Left renal cortex interstitium (tissue), 4 donors: ENCODE data around the gene AQP3. TPM values are rescaled to one million over a fixed set of nuclear protein-coding genes. Genes with fewer than 3 reads are reported as not detected.
"Not testable (repeated sequence)": the region's sequence is repeated elsewhere in the genome, so short reads cannot be mapped to it uniquely, and the experiment has no call there.

Experiments
- DNase-seq, 4 donors: peaks; one replicate each; pipeline ENCODE4 v3.0.0-alpha.2; 2013; ENCODE audit warnings: low read depth in 4 of 4, low spot score in 2 of 4, missing footprints in 1 of 4
- polyA plus RNA-seq, 4 donors: library from polyadenylated mRNA; unstranded; fragments of 120-200 nt; gene quantifications; one replicate each; pipeline ENCODE4 v1.2.1, GENCODE V29; 2013; ENCODE audit not compliant: insufficient read length in 4 of 4

The AQP3 gene
- polyA plus RNA-seq, 4 donors: 45.5 to 100 (median 49.4) TPM

DNA sequence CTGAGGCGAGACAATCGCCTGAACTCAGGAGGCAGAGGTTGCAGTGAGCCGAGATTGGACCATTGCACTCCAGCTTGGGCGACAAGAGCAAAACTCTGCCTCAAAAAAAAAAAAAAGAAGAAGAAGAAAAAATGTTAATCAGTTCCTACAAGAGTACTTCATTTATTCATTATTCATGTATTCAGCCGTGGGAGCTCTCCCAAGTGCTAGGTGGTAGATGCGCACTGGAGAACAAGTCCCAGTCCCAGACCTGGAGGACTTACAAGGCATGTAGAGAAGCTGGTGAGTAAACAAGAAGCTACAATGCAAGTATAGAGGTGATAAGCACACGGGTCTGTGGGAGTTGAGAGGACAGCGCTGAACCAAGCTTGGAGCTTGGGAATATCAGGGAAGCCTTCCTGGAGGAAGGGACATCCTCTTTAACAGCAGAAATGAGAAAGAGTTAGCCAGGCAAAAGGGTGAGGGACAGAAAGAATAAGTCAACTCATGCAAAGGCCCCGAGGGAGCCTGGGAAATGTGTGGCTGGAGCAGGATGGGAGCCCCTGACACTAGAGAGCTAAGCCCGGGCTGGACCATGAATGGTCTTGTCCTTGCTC is 27.6 kb downstream of the AQP3 start:
- DNase-seq: no peak

DNA sequence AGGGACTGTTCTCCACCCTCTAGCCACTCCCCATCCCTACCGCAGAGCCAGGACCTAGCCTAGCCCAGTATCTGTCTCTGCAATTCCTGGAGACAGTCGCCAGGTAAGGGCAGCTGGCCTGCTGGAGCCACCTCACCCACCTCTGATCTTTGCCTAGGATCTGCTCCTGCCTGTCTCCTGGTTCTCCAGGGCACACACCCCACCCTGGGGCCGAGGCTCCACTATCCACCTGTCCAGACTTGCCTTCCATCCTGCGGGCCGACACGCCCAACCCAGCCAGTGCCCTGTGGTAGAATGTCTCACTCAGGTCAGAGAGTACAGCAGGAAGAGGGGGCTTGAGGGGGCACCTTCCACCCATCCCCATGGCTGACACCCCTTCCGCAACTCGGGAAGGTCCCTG is 29.3 kb downstream of the AQP3 start:
- DNase-seq: no peak

DNA sequence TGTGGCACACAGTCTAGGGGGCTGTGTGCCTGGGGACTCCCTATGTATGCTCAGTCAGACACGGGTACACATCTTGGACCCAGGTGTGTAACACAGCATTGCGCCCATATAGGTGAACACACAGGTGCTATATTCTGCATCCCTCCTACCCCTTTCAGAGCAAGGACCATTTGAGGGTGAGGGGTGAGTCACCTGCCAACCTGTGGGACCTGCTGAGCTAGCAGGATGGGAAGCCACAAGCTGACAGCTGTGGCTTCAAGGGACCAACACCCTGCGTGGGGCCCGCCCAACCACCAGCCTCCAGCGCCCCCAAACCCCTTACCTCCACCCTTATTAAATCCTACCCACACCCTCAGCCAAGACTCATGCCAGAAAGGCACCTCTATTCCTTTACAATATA is 30.4 kb downstream of the AQP3 start:
- DNase-seq: no peak

DNA sequence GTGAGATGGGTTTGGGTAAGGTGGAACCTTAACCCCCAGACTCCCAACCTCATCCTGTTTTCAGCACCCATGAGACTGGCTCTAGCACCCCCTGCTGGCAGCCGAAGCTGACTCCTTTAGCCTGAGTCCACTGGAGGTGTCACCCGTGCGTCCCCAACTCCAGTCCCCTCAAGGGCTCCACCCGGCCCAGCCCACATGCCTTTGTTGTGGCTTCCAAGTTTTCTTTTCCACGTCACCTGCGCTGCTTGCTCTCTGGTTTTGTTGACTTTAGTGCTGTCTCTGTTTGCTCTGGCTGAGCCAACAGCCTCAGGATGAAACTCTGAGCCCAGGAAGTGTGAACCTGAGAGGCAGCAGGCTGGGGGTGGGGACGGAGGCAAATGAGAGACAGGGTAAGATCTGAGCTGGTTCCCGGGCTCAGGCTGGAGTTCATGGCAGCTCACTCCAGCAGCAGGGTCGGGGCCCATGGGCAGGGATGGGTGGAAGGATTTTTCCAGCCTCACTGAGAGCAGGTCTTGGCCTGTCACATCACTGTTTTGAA is 31.8 kb downstream of the AQP3 start:
- no peak for DNase-seq

DNA sequence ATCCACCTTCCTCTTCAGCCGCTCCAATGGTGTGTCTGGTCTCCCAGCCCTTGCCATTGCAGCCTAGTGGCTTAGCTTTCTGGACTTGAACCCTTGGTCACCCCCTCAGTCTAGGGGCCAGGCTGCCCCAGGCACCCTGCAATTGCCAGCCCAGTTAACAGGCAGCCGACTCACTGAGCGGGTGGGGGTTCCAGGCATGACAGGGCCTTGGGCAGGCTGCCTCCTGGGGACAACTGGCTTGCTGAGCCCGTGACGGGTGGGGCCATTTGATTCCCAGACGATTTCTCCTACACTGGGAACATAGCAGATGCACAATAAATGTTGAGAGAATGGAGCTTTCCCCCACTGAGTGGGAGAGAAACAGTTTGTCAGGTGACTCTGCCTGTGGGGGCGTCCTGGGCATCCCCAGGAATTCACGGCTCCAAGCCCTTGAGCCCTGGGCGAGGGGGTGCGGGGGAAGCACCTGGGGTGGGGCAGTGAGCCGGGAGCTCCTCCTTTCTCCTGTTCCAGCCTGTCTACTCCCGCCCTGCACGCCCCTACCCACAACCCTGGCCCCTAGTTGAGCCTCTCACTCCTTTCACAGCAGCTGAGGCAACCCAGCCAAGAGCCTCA is 32.4 kb downstream of the AQP3 start:
- no peak for DNase-seq

DNA sequence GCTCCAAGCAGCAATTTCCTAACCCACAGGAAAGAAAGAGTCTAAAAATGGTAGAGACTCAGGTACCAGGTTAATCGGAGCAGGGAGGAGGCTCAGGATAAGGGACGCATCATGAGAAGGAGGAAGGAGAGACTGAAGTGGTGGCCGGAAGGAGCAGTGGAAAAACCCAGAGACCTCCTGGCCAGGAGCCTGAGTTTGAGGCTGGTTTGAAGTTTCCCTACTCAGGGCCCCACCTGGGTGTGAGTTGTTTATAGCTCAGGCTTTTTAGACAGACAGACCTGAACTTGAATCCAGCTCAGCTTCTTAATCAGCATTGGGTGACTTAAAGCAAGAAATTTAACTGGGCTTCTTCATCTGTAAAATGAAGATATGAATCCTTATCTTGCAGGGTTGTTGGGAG is 33.1 kb downstream of the AQP3 start:
- DNase-seq: no peak

DNA sequence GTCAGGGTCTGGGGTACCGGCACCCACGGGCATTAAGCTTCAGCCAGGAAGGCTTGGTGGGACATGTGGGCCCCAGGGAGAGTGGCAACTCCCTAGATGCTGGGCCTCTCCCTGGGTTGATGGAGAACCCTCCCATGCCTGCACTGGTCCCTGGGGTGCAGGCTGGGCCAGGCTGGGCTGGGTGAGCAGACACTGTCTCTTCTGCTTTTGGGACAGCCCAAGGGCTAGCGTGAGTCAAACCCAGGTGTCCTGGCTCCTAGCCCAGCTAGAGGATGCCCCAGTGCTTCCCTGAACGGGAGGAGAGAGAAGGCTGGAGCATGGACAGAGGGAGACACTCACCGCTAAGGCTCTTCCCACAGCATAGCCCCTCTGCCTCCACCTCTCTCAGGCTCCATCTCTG is 39.3 kb downstream of the AQP3 start:
- DNase-seq: no peak

DNA sequence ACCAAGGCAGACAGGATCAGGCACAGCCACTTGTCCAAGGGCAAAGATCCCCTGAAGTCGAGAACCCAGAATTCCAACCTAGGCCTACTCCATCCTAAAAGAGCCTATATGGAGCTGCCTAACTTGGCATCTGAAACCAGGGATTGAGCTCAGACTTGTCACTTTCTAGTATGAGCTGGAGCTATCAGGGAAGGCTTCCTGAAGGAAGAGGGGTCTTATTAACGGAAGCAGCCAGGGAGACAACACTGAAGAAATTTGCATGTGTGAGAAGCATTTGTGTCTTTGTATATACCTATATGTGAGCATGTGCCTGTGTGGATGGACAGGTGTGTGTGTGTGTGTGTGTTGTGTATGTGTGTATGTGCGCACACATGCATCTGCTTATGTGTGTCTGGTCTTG is 40.3 kb downstream of the AQP3 start:
- no peak for DNase-seq

DNA sequence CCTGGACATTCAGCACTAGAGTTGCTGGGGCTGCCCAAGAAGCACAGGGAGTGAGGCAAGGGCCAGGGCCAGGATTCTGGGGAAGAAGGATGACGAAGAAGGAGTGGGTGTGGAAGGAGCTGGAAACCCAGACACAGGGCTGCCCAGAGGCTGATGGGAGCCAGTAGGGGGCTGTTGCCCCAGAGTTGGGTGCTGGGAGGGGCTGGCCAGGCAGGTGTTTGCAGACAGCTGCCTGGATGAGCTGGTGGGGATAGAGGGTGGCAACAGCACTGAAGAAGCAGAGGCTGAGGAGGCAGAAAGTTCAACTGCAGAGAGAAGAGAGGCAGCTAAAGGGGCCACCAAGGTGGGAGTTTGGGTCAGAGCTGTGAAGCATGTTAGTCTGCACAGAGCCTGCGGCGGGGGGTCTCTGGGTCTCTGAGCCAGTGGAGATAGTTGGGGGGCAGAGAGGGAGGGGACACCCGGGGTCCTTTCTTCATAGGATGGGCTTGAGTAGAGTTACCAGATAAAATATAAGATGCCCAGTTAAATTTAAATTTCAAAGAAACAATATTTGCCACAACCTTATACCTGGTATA is 42.5 kb downstream of the AQP3 start:
- no peak for DNase-seq

DNA sequence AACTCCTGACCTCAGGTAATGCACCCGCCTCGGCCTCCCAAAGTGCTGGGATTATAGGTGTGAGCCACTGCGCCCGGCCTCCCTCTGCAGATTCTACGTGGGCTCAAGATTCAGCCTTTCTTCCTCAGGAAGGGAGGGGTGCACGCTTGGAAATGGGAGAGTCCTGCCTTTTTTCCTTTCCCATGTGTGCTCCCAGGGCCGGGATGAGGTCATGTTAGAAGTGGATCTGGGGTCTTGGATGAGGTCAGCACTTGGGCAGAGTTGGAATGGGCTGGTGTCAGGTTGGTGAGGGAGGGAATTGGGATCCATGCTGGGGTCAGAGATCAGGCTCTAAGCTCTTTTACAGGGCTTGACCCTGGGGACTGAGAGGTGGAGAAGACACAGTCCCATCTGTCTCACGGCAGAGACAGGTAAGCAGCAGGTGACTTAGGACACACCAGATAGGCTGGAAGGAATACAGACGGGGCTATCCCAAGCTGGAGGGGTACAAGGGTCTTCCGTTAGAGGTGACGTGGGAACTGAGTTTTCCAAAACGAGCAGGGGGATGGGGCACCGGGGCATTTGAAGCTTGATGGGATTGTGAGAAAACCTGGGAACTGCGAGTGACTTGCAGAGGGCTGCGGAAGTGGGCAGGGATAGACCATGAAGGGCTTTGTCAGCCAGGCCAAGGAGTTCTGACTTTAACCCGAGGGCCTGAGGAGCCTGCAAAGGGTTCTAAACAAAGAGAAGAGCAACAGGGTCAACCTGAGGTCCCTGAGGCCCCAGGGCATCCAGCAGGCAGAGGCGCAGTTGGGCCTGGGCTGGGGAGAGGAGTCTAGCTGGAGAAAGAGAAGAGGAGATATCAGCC is 43.2 kb downstream of the AQP3 start:
- no peak for DNase-seq

DNA sequence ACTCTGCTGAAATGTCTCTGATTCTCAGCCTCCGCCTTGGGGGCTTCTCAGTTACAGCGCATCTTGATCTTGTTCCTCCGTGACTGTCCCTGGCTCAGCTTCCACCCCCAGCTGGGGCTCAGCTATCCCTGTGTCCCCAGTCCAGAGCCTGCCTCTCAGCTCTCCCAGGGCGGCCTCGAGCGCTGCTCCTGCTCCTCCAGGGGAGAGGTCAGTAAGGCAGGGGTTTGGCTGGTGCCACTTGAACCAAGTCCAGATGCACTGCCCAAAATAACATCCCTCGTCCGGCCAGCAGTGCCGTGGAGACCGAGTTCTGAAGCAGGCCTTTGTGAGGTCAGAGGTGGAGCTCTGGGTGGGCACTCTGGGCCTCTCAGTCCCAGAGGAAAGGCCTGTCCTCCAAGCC is 45.0 kb downstream of the AQP3 start, which contains the start of gene AQP7:
Gene AQP7, minus strand, starts transcription at position 198 of the 400 bp plus-strand sequence. CDS start 1,306 bp downstream, outside the sequence.
- DNase-seq: not testable (repeated sequence)

DNA sequence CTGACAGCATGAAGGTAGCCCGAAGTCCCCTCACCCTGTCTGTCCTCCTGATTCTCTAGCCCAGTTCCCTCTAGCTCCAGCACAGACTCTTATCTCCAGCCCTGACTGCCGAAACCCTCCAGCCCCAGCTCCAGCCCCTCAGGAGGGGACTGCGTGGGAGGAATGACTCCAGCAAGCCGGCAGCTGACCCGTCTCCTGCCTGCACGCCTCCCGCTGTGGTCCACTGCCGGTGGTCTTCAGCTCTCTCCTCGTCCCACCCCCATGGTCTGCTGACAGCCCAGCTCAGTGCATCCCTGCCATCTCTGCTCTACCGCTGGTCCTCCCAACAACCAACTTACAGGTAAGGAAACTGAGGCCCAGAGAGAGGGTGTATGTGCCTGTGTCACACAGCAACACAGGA is 45.6 kb downstream of the AQP3 start:
- not testable (repeated sequence) for DNase-seq

DNA sequence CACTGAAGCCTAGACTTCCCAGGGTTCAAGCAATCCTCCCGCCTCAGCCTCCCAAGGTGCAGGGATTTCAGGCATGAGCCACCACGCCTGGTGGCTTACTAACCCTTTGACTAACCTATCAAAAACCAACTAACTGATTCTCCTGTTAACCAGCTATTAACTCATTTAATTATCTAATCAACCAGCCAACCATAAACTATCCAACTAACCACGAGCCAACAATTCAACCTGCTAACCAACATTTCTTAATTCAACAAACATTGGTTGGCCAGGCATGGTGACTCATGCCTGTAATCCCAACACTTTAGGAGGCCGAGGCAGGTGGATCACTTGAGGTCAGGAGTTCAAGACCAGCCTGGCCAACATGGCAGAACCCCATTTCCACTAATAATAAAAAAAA is 48.3 kb downstream of the AQP3 start:
- not testable (repeated sequence) for DNase-seq

DNA sequence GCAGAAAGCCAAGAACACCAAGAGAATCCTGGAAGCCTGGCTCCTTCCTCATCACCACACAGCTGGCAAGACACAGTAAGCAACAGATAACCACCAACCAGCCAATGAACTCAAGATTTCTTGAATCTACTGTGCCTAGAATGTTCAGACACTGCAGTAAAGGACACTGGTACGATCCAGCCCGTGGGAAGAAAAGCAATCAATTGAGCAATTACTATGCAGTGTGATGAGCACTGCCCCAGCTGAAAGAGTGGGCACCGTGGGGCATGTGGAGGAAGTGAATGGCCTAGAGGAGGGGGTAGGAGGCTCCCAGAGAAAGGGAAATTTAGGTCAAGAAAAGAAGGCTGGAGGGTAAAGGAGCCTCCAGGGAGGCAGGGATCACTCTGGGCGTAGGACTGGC is 49.6 kb downstream of the AQP3 start:
- not testable (repeated sequence) for DNase-seq

DNA sequence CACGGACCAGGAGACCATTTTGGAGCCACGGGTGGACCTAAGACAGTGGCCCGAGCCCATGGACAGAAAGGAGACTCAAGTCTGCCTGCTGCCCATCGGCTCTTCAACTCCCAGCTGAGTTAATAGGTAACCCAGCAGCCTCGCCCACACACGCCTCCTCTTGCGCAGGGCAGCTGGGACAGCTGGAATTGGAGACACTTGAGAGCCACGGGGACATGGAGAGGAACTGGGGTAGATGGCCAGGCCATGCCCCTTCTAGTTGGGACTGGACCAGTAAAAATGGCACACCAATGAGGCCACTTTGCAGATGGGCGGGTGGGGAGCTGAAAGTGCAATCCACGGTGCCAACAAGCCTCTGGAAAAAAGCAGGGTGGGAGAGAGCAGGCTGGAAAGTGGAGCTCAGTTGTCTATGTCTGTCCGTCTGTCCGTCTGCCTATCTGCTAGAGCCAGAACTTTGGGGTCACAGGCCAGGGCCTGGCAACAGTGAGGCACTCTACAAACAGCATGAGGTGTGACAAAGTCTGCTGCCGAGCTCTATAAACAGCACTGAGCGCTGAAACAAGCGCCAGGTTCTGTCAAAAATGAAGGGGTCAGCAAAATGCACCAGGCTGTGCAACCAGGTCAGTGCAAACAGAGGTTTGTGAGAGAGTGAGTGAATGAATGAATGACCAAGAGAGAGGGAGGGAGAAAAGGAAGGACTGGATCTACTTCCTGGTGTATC is 52.1 kb downstream of the AQP3 start:
- not testable (repeated sequence) for DNase-seq

DNA sequence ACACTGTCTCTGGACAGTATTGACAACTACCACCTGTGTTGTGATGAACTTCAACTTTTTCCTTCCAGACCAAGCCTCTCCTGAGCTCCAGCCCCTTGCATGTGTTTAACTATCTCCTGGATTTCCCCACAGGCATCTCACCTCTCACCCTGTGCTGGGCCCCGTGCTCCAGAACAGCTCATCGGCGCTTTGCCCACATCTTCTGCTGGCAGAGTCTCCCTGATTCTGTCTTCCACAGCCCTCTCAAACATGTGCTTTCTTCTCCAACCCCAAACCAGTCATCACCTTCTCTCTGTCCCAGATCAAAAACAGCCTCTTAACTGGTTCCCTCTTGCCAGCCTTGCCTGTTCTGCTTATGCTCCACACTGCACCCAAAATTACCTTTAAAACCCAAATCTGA is 53.4 kb downstream of the AQP3 start:
- DNase-seq: not testable (repeated sequence)

DNA sequence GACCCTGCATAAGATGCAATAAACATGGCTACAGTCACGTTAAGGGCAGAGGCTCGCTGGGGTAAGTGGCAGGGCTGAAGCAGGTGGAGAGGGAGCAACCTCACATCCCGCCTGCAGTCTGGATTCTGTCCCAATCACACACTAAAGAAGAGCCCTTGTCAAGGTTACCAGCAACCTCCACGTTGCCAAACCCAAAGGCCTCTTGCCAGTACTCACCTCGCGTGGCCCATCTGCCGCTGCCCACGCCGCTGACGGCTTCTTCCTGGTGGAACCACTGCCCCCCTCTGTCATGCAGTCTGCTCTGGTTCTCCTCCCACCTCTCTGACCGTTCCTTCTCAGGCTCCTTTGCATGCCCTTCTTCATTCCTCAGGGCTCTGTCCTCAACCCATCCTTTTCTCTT is 53.8 kb downstream of the AQP3 start:
- no peak for DNase-seq

DNA sequence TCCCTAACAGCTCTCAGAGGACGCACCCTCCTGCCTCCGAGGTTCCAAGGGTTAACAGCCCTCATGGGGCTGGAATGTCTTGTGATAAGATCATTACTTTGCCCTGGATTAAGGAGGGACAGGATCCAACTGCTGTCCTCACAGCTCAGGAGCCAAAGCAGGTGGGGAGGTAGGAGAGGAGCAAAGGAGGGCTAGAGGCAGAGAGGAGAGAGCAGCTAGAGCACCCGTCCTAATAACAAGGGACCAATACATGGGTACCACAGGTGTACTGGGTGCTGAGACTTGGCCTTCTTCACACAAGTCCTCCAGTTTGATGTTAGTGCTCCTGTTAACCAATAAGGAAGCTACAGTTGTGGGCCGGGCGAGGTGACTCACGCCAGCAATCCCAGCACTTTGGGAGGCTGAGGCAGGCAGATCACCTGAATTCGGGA is 54.8 kb downstream of the AQP3 start:
- not testable (repeated sequence) for DNase-seq
